Left cardiac atrium (tissue), 4 donors: ENCODE results near the gene APP. TPM values are rescaled to one million over a fixed set of nuclear protein-coding genes. Genes with fewer than 3 reads are reported as not detected.
A peak's percentile ranks its signal among the peaks of the same experiment; 100 is the strongest.

Experiments
- ATAC-seq, 2 donors: fragments of 200-7000 bp; cut with Tn5 transposase; one replicate each; pipeline ENCODE4 v1.9.1; 2020; ENCODE audit warnings: mild to moderate bottlenecking in 2 of 2, moderate library complexity in 2 of 2
- DNase-seq: peaks from one replicate; pipeline ENCODE4 v3.0.0-alpha.2; 2020
- intact Hi-C, 2 donors: fragments of 100-400 bp; cut with DNase I; formaldehyde crosslinking; loops; one replicate each; pipeline versions ENCODE4 v1.14.1 to v1.15.1; 2022 to 2023
- total RNA-seq, 2 donors: library from RNA; stranded (reverse); fragmentation: NEBNext Ultra II Directional; extraction: Animal tissue kit (Norgen Biotek cat#: 25700); gene quantifications; one replicate each; pipeline ENCODE4 v1.2.1, GENCODE V29; 2021
- donor health status: DM: no; HTN: yes; CAD: no.
- donor health status: DM: no; HTN: yes; CAD: no; lungs with severe emphysema.
- donor health status: DM: yes; HTN: yes; CAD: no.
- donor health status: Dilated cardiomyopathy.

Gene APP
- total RNA-seq, 2 donors from 2014 or later = 385 to 445 TPM

DNA sequence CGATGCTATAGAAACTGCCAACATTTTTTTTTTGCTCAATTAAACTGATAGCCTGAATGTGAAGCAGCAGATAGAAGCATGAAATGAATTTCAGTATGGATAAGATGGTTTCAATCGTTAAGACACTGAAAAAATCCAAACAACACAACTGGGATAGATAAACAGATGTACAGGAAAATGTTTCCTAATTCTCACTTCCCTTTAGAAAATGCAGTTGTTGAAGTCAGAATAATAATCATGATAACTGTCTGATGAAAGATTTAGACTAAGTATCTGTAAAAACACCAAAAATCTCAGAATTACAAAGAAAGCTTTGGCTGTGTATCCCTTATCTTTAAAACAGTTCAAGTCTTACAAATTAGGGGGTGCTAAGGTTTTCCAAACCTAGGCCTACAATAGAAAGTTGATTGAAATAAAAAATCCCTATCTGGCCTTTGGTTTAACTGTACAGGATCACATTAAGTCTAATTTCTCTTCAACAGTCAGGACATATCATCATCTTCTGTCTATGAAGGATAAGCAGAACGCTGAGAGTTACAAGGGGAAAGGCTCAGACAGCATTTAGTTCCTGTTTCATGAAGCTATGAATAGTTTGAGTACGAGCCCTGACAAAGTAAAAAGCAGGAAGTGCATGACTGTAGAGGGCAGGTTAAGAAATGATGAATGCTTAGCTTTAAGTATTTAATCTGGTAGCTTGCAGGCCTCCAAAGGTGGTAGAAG, 203.2 kb downstream of the APP start:
- DNase-seq = no peak
- ATAC-seq = peak; percentile 30 to 50
- intact Hi-C loops = no loop called here

DNA sequence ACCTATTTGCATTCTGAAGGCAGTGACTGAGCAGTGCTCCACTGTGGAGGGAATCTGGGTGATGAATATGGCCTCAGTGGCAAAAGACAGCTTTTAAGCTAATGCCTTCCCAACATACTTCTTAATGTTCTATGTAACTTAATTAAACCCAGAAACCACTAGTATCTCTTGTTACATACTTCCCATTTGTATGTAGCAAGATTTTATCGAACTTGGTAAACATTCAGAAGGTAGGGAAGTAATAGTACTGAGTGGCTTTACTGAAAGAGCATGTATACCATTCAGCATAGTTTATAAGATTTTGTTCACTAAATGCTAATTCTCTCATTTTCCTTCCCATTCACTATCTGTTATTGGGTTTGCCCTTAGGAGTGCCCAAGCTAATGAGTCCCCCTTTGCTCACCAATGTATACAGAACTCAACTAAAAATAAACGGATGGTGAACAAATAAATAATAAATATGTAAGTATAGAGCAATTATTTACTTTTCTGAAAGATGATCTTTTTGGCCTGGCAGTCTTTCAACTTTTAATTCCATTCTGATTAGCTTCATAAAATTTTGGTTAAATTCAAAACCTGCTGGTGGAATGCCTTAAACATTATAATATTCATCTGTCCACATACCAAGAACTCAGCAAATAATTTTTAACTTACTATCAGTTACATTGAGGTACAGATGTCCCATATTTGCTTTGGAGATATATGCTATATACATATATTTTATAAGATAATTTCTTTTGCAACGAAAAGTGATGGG, 204.4 kb downstream of the APP start:
- intact Hi-C loops = no loop called here
- no peak for DNase-seq
- no peak for ATAC-seq

DNA sequence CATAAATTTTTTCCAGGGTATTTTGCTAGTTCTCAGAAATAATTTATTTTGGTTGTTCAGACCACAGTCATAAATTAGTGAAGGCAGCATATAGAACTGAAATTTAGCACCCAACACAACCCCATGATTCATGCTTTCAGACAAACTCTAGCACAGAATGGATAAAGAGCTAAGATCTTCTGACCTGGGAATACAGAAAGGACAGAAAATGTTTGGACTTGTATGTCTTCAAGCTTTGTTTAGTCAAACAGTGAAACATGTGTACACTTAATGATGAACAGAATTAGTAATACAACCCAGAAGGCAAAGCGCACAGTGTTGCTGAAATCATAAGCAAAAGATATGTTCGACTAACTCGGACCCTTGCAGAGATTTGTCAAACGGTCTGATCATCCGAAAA, 205.6 kb downstream of the APP start:
- DNase-seq (no peak), ATAC-seq (no peak)
- intact Hi-C loops = no loop called here

- intact Hi-C loops = no loop called here
- DNase-seq (no peak), ATAC-seq (peak; percentile 57 to 78)
Measured at GRCh38 chr21:25964015-25964414, 206.6 kb downstream of the APP start.

GRCh38 chr21:25963181-25963580, 207.4 kb downstream of the APP start:
- DNase-seq (no peak), ATAC-seq (peak in 1 of 2 donors; percentile 59)
- intact Hi-C loops = no loop called here

- intact Hi-C loops = no loop called here
- DNase-seq (no peak), ATAC-seq (no peak)
Measured at GRCh38 chr21:25961042-25961441, 209.5 kb downstream of the APP start.

GRCh38 chr21:25960402-25960801, 210.2 kb downstream of the APP start:
- intact Hi-C loops = no loop called here
- DNase-seq (no peak), ATAC-seq (peak in 1 of 2 donors; percentile 50)

GRCh38 chr21:25959799-25960198, 210.8 kb downstream of the APP start:
- DNase-seq (no peak), ATAC-seq (no peak)
- intact Hi-C loops = no loop called here

GRCh38 chr21:25956993-25957714, 213.4 kb downstream of the APP start:
- ATAC-seq = peak in 1 of 2 donors; percentile 46
- intact Hi-C loops = no loop called here
- no peak for DNase-seq

- no peak for DNase-seq
- intact Hi-C loops = no loop called here
- no peak for ATAC-seq
Measured at GRCh38 chr21:25955646-25956045, 214.9 kb downstream of the APP start.

GRCh38 chr21:25953659-25954058, 216.9 kb downstream of the APP start:
- ATAC-seq (no peak), DNase-seq (no peak)
- intact Hi-C loops = no loop called here

DNA sequence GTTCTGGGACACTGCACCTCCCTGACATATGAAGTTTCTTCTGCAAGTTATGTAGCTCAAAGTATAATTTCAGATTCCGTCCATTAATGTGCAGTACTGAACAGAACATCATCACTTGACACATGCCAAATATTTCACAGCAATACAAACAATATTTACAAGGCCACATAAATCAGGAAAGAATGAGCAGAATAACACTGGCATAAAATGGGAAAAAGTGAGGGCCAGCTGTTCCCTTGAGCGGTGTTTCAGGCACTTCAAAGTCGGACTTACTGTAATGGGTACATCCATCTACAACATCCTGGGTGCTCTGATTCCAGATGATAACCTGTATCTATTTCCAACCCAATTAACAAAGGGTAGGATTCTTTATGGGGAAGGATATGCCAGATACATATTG, 217.4 kb downstream of the APP start:
- ATAC-seq (no peak), DNase-seq (no peak)
- intact Hi-C loops = no loop called here

DNA sequence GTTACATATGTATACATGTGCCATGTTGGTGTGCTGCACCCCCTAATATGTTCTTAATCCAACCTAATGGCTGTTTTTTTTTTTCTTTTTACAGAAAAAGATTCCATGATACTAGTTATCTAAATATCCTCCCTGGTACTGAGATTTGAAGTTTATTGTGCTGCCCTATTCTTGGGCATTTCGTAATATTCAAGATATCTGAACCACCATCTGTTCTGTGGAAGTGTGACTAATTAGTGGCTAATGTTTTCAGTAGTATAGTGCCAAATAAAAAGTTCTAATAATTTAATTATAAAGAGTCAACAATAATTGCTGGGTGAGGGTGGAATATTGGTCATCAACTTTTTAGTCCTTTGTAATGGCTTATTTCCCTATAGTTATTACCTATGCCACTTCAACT, 218.3 kb downstream of the APP start:
- intact Hi-C loops = no loop called here
- no peak for DNase-seq
- ATAC-seq = no peak

- no peak for DNase-seq
- ATAC-seq = peak in 1 of 2 donors; percentile 64
- intact Hi-C loops = no loop called here
Measured at GRCh38 chr21:25949701-25950100, 220.9 kb downstream of the APP start.

GRCh38 chr21:25944672-25945213, 225.8 kb downstream of the APP start:
- peak in 1 of 2 donors; percentile 72 for ATAC-seq
- intact Hi-C loops = no loop called here

GRCh38 chr21:25944082-25944481, 226.5 kb downstream of the APP start:
- ATAC-seq (no peak), DNase-seq (no peak)
- intact Hi-C loops = no loop called here

More at GRCh38 chr21:25944672-25945213, 225.8 kb downstream of the APP start:
- DNase-seq = no peak

DNA sequence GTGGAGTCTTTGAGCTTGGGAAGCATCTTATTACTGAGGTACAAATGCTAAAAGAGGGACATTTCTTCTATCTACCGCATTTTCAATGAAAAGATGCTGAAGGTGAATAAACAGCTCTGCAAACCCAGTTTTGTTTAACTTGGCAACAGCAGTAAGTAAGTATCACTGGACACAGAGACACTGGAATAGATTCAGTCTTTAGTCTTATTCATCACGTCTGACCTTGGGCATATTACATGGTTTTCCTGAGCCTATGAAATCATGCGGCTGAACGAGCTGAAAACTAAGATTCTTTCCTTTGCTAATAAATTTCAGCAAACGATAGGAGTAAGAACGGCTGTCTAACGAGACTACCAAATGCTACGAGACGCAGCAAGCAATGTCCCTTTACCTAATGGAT, 228.4 kb downstream of the APP start:
- DNase-seq = no peak
- peak in 1 of 2 donors; percentile 54 for ATAC-seq
- intact Hi-C loops = no loop called here

GRCh38 chr21:25939396-25939761, 231.2 kb downstream of the APP start:
- ATAC-seq = no peak
- intact Hi-C loops = no loop called here
- no peak for DNase-seq

DNA sequence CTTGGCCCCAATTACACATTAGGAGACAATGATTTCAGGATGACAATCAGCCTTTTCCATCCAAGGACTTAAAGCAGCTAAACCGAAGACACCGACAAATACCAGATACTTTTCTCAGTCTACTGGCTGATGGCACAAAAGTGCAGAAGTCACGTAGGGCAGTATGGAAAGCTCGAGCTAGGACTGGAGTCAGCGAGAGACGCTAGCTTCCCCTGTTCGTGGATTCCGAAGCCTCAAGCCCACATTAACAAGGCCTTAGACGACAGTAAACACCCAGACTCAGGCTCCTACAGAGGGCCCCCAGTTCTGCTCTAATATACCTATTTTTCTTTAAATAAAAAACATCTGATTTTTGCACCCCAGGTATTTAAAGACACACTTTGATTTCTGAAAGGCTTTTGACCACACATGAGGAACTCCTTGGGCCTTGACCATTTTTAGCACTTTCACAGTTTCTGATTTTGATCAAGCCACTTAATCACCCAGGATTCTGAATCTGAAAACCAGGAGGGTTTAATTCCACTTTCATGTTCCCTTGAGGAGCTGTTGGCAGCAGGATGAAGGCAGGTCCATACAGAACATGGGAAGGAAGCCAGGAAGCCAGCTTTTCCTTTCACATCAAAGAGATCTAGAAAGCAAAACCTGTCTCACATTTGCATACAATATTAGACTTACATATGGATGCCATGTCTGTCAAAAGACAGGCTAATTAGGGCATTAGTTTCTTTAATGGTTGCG, 231.7 kb downstream of the APP start:
- no peak for ATAC-seq
- DNase-seq = no peak
- intact Hi-C loops = no loop called here
